ENCODE data around the gene KLC3. TPM values are rescaled to one million over a fixed set of nuclear protein-coding genes. Genes with fewer than 3 reads are reported as not detected.

KLC3 gene
- total and polyA plus RNA-seq, 5 donors from 2014 or later, result 0.54 TPM; not detected in 4

DNA sequence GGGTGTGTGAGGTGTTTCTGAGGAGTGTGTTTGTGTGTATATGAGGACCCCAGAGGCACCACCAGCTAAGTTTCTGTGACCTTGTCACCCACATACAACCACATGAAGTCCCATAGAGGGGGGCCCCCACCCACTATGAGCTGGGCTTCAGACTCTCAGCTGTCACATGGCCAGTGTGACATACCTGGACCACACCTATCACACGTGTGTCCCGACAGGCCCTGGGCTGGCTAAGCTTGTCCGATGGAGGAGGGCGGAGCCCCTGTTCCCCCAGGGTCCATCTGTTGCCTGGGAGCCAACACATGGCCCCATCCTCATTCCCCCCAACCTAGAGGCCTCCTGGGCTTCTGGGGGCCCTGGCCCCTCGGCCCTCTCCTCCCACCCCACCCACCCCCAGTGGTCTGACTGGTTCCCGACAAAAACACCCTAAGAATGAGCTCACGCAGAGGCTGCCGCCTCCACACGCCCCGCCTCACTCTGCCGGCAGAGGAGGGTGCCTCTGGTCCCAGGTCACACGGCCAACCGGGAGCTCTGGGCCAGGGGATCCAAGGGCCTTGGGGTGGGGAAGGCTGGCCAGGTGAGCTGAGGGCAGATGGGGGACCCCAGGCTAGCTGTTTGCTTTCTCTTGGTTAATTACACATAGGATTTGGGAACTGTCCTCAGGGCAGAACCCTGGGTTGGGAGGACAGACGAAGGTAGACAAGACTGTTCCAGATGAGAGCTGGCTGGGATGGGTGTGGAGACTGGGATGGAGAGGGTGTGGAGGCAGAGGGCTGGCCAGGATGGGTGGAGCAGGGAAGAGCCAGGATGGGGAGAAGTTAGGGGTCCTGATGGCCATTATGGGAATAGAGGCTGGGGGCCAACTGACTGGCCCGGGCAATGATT lies 4.3 kb downstream of the KLC3 start:
- peak overlapping the region in 1 of 3 donors; percentile 40 for H3K27ac Mint-ChIP-seq
- peaks cover 2% of the 10 kb centered on the region for H3K36me3 Mint-ChIP-seq
- ATAC-seq (ENCODE audit: low read depth in 2 of 2), result no peak

GRCh38 chr19:45345506-45345860 lies 4.9 kb downstream of the KLC3 start:
- peaks cover 6% of the 10 kb centered on the region for H3K27me3 Mint-ChIP-seq
- Histone ChIP-seq H3K4me3 (ENCODE audit: low read depth, low read length) (no peak overlapping the region), H3K27ac (ENCODE audit: insufficient read depth, low read length, poor library complexity, severe bottlenecking) (no peak overlapping the region), H3K4me1 (ENCODE audit: control insufficient read depth, insufficient read depth, low read length, poor library complexity, severe bottlenecking) (peaks cover 7% of the 10 kb centered on the region), H3K9me3 (ENCODE audit: control insufficient read depth in 2 of 2, low read length in 2 of 2) (no peaks in the 10 kb centered on the region), H3K27me3 (ENCODE audit: control insufficient read depth, insufficient read depth, low read length) (peaks cover 6% of the 10 kb centered on the region), H3K36me3 (ENCODE audit: control insufficient read depth, insufficient read depth, low read length) (no peaks in the 10 kb centered on the region)
- DNase-seq, result no peak
- no peak overlapping the region for H3K4me3 Mint-ChIP-seq
- H3K27ac Mint-ChIP-seq, result no peak overlapping the region
- H3K9me3 Mint-ChIP-seq, result no peaks in the 10 kb centered on the region
- peaks cover 5% of the 10 kb centered on the region for H3K36me3 Mint-ChIP-seq
- ATAC-seq (ENCODE audit: low read depth in 2 of 2), result no peak
- H3K4me1 Mint-ChIP-seq, result no peaks in the 10 kb centered on the region

More for the DNA sequence above, 4.3 kb downstream of the KLC3 start:
- H3K4me3 ChIP-seq (ENCODE audit: low read depth, low read length), result no peak overlapping the region
- Mint-ChIP-seq H3K4me3 (no peak overlapping the region), H3K27me3 (peaks cover 11% of the 10 kb centered on the region), H3K4me1 (peaks cover 0 to 5% (median 3%) of the 10 kb centered on the region in 4 donors), H3K9me3 (peaks cover 0 to 2% (median 0%) of the 10 kb centered on the region in 7 donors)
- no peak for DNase-seq
- H3K36me3 ChIP-seq (ENCODE audit: control insufficient read depth, insufficient read depth, low read length), result no peaks in the 10 kb centered on the region
- H3K4me1 ChIP-seq (ENCODE audit: control insufficient read depth, insufficient read depth, low read length, poor library complexity, severe bottlenecking), result peaks cover 10% of the 10 kb centered on the region
- no peaks in the 10 kb centered on the region for H3K9me3 ChIP-seq (ENCODE audit: control insufficient read depth in 2 of 2, low read length in 2 of 2)
- H3K27me3 ChIP-seq (ENCODE audit: control insufficient read depth, insufficient read depth, low read length), result peaks cover 6% of the 10 kb centered on the region
- no peak overlapping the region for H3K27ac ChIP-seq (ENCODE audit: insufficient read depth, low read length, poor library complexity, severe bottlenecking)

- Histone ChIP-seq H3K9me3 (ENCODE audit: control insufficient read depth in 2 of 2, low read length in 2 of 2) (no peaks in the 10 kb centered on the region), H3K27ac (ENCODE audit: insufficient read depth, low read length, poor library complexity, severe bottlenecking) (no peak overlapping the region), H3K36me3 (ENCODE audit: control insufficient read depth, insufficient read depth, low read length) (peaks cover 2% of the 10 kb centered on the region), H3K4me3 (ENCODE audit: low read depth, low read length) (no peak overlapping the region), H3K4me1 (ENCODE audit: control insufficient read depth, insufficient read depth, low read length, poor library complexity, severe bottlenecking) (no peaks in the 10 kb centered on the region), H3K27me3 (ENCODE audit: control insufficient read depth, insufficient read depth, low read length) (peaks cover 6% of the 10 kb centered on the region)
- H3K27me3 Mint-ChIP-seq, result peaks cover 6% of the 10 kb centered on the region
- no peaks in the 10 kb centered on the region for H3K9me3 Mint-ChIP-seq
- no peak overlapping the region for H3K27ac Mint-ChIP-seq
- no peak for DNase-seq
- no peak for ATAC-seq (ENCODE audit: low read depth in 2 of 2)
- peaks cover 8% of the 10 kb centered on the region for H3K36me3 Mint-ChIP-seq
- no peaks in the 10 kb centered on the region for H3K4me1 Mint-ChIP-seq
- no peak overlapping the region for H3K4me3 Mint-ChIP-seq
Measured at GRCh38 chr19:45346449-45346848, 5.9 kb downstream of the KLC3 start.

DNA sequence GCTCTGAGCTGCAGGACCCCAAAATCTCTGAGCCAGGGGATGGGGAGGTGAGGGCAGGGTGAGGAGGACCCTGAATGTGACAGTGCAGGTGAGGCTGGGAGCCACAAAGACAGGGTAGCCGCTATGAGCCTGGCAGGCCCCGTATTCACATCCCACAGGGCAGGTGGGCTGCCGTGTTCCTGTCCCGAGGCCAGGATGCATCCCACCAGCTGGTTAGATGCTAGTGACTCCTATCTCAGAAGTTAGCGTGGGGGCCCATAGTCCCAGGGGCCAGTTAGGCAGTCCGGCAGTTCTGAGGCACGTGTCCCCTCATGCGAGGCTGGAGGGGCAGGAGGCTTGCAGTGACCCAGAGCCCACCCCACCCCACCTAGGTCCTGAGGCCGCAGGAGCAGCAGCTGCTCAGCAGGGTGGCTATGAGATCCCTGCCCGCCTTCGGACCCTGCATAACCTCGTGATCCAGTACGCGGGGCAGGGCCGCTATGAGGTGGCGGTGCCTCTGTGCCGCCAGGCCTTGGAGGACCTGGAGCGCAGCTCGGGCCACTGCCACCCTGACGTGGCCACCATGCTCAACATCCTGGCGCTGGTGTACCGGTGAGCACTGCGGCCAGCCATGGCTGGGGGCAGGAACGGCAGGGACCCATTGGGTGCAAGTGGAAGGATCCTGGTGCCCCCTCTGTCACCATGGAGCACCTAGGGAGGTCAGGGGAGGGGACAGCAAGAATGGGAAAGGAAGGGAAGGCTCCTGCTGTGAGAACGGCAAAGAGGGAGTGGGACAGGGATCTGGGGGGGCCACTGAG lies 7.2 kb downstream of the KLC3 start:
- Mint-ChIP-seq H3K27ac (no peak overlapping the region), H3K4me3 (no peak overlapping the region)

DNA sequence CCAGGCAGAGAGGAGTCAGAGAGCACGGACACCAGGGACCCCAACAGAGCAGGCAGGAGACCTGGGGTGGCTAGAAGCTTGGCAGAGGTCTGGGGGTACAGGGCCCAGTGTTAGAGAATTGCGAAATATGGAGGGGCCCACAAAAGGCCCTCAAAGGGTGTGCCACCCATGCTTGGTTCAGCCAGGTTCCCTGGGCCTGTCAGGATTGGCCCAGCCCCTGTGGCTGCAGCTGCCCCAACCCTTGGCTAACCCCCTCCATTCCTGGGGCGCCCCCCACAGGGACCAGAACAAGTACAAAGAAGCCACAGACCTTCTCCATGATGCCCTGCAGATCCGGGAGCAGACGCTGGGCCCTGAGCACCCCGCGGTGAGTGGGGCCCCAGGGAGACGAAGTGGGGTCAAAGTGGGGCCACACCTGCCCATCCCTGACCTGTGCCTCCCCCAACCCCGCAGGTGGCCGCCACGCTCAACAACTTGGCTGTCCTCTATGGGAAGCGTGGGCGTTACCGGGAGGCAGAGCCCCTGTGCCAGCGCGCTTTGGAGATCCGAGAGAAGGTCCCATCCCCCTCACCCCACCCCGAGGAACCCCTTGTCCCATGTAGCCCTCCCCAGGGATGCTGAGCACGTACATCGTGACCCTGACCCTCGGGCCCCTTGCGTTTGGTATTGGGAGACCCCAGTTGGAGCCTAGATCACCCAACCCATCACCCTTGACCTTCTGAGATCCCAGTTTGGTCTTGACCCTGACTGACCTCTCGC lies 8.0 kb downstream of the KLC3 start:
- Mint-ChIP-seq H3K27me3 (peaks cover 6% of the 10 kb centered on the region), H3K9me3 (no peaks in the 10 kb centered on the region), H3K27ac (no peak overlapping the region), H3K4me3 (no peak overlapping the region), H3K36me3 (peaks cover 16% of the 10 kb centered on the region), H3K4me1 (peaks cover 0 to 2% (median 0%) of the 10 kb centered on the region in 4 donors)
- no peak for ATAC-seq (ENCODE audit: low read depth in 2 of 2)
- no peak for DNase-seq
- Histone ChIP-seq H3K4me1 (ENCODE audit: control insufficient read depth, insufficient read depth, low read length, poor library complexity, severe bottlenecking) (no peaks in the 10 kb centered on the region), H3K27me3 (ENCODE audit: control insufficient read depth, insufficient read depth, low read length) (no peaks in the 10 kb centered on the region), H3K9me3 (ENCODE audit: control insufficient read depth in 2 of 2, low read length in 2 of 2) (no peaks in the 10 kb centered on the region), H3K4me3 (ENCODE audit: low read depth, low read length) (no peak overlapping the region), H3K27ac (ENCODE audit: insufficient read depth, low read length, poor library complexity, severe bottlenecking) (no peak overlapping the region), H3K36me3 (ENCODE audit: control insufficient read depth, insufficient read depth, low read length) (peaks cover 7% of the 10 kb centered on the region)

More for the DNA sequence above, 7.2 kb downstream of the KLC3 start:
- no peaks in the 10 kb centered on the region for H3K9me3 ChIP-seq (ENCODE audit: control insufficient read depth in 2 of 2, low read length in 2 of 2)
- DNase-seq (no peak), ATAC-seq (ENCODE audit: low read depth in 2 of 2) (no peak)
- peaks cover 4% of the 10 kb centered on the region for H3K36me3 ChIP-seq (ENCODE audit: control insufficient read depth, insufficient read depth, low read length)
- H3K9me3 Mint-ChIP-seq, result no peaks in the 10 kb centered on the region
- peaks cover 9% of the 10 kb centered on the region for H3K36me3 Mint-ChIP-seq
- H3K27me3 Mint-ChIP-seq, result peaks cover 6% of the 10 kb centered on the region
- no peaks in the 10 kb centered on the region for H3K4me1 Mint-ChIP-seq
- peaks cover under 1% of the 10 kb centered on the region for H3K27me3 ChIP-seq (ENCODE audit: control insufficient read depth, insufficient read depth, low read length)
- H3K4me3 ChIP-seq (ENCODE audit: low read depth, low read length), result no peak overlapping the region
- no peak overlapping the region for H3K27ac ChIP-seq (ENCODE audit: insufficient read depth, low read length, poor library complexity, severe bottlenecking)
- no peaks in the 10 kb centered on the region for H3K4me1 ChIP-seq (ENCODE audit: control insufficient read depth, insufficient read depth, low read length, poor library complexity, severe bottlenecking)

DNA sequence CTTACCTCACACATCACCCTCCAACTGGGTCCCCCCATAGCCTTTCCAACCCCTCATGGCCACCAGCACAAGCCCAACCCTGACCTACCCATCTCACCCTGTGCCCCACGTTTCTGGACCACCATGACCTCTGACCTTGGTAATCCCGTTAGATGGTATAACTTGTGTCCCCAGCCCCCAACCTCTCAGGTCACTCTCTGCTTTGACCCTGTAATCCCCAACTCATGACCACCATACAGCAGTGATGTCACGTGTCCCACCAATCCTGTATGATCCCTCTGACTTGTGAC lies 8.5 kb downstream of the KLC3 start:
- Mint-ChIP-seq H3K4me1 (peaks cover 0 to 2% (median 0%) of the 10 kb centered on the region in 4 donors), H3K27me3 (peaks cover 6% of the 10 kb centered on the region), H3K36me3 (peaks cover 16% of the 10 kb centered on the region), H3K4me3 (no peak overlapping the region), H3K27ac (no peak overlapping the region), H3K9me3 (no peaks in the 10 kb centered on the region)
- DNase-seq (no peak), ATAC-seq (ENCODE audit: low read depth in 2 of 2) (no peak)
- H3K27ac ChIP-seq (ENCODE audit: insufficient read depth, low read length, poor library complexity, severe bottlenecking), result no peak overlapping the region
- no peaks in the 10 kb centered on the region for H3K9me3 ChIP-seq (ENCODE audit: control insufficient read depth in 2 of 2, low read length in 2 of 2)
- peaks cover 7% of the 10 kb centered on the region for H3K36me3 ChIP-seq (ENCODE audit: control insufficient read depth, insufficient read depth, low read length)
- no peaks in the 10 kb centered on the region for H3K4me1 ChIP-seq (ENCODE audit: control insufficient read depth, insufficient read depth, low read length, poor library complexity, severe bottlenecking)
- H3K4me3 ChIP-seq (ENCODE audit: low read depth, low read length), result no peak overlapping the region
- no peaks in the 10 kb centered on the region for H3K27me3 ChIP-seq (ENCODE audit: control insufficient read depth, insufficient read depth, low read length)

DNA sequence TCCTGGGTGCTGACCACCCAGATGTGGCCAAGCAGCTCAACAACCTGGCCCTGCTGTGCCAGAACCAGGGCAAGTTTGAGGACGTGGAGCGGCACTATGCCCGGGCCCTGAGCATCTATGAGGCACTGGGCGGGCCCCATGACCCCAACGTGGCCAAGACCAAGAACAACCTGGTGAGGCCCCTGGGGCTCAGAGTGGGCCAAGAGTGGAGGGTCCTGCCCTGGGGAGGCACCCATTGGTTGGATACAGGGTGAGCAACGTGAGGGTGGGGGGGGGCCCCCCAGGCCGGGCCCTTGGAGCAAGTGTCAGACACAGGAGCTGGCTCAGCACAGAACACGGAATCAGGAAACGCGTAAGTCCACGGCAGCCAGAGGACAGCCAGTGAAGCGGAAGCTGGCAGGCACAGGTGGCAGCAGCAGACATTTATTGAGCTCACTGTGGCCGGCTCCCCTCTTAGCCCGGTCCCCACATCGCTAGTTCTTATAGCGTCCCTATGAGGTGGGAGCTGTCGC lies 8.9 kb downstream of the KLC3 start:
- H3K4me3 ChIP-seq (ENCODE audit: low read depth, low read length), result no peak overlapping the region
- Mint-ChIP-seq H3K27me3 (peaks cover 6% of the 10 kb centered on the region), H3K36me3 (peaks cover 16% of the 10 kb centered on the region), H3K9me3 (no peaks in the 10 kb centered on the region), H3K27ac (no peak overlapping the region), H3K4me1 (peaks cover 0 to 2% (median 0%) of the 10 kb centered on the region in 4 donors), H3K4me3 (no peak overlapping the region)
- no peaks in the 10 kb centered on the region for H3K4me1 ChIP-seq (ENCODE audit: control insufficient read depth, insufficient read depth, low read length, poor library complexity, severe bottlenecking)
- no peak overlapping the region for H3K27ac ChIP-seq (ENCODE audit: insufficient read depth, low read length, poor library complexity, severe bottlenecking)
- DNase-seq (no peak), ATAC-seq (ENCODE audit: low read depth in 2 of 2) (no peak)
- H3K27me3 ChIP-seq (ENCODE audit: control insufficient read depth, insufficient read depth, low read length), result no peaks in the 10 kb centered on the region
- peaks cover 7% of the 10 kb centered on the region for H3K36me3 ChIP-seq (ENCODE audit: control insufficient read depth, insufficient read depth, low read length)
- H3K9me3 ChIP-seq (ENCODE audit: control insufficient read depth in 2 of 2, low read length in 2 of 2), result no peaks in the 10 kb centered on the region

Measured in CD4-positive, CD25-positive, alpha-beta regulatory T cell (primary cell).